Colonic mucosa (tissue), 4 donors: ENCODE measurements around the gene ST3GAL5. TPM values are rescaled to one million over a fixed set of nuclear protein-coding genes. Genes with fewer than 3 reads are reported as not detected.

Experiments
- DNase-seq: peaks from one replicate; pipeline ENCODE4 v3.0.0-alpha.2; 2020
- H3K27ac ChIP-seq: fragments of 200-600 bp; one replicate; pipeline ENCODE4 v1.8.0; 2021
- H3K27me3 ChIP-seq: fragments of 200-600 bp; one replicate; pipeline ENCODE4 v1.8.0; 2021
- H3K36me3 ChIP-seq: fragments of 200-600 bp; one replicate; pipeline ENCODE4 v1.8.0; 2021
- H3K4me1 ChIP-seq: fragments of 200-600 bp; one replicate; pipeline ENCODE4 v1.8.0; 2021; ENCODE audit warnings: mild to moderate bottlenecking
- H3K4me3 ChIP-seq: fragments of 200-600 bp; one replicate; pipeline ENCODE4 v1.8.0; 2021
- H3K9ac ChIP-seq, 2 donors: one replicate each; pipeline ENCODE4 v1.7.0; 2013; ENCODE audit warnings: control low read depth in 2 of 2, low read depth in 2 of 2, low read length in 2 of 2
- H3K9me3 ChIP-seq: fragments of 200-600 bp; one replicate; pipeline ENCODE4 v1.8.0; 2021
- CTCF ChIP-seq: fragments of 200-600 bp; IDR thresholded peaks from one replicate; pipeline ENCODE4 v1.8.0; 2022; ENCODE audit warnings: antibody characterized with exemption, mild to moderate bottlenecking
- intact Hi-C: fragments of 100-400 bp; cut with DNase I; formaldehyde crosslinking; loops from one replicate; pipeline ENCODE4 v1.14.1; 2022
- total RNA-seq, 2 donors: library from RNA; stranded (reverse); fragmentation: NEBNext Ultra II Directional in 1 of 2; extraction: Animal tissue kit (Norgen Biotek cat#: 25700) in 1 of 2; gene quantifications; one replicate each; pipeline ENCODE4 v1.2.1, GENCODE V29; 2021
- donor health status: healthy.
- donor health status: DM: no; HTN: no; CAD: no.
- donor health status: DM: no; HTN: no; CAD: no.

ST3GAL5 gene
- total RNA-seq, 2 donors from 2014 or later: 2.6 to 3.5 TPM

- Histone ChIP-seq H3K4me3 (no peak overlapping the region), H3K36me3 (no peaks in the 10 kb centered on the region), H3K27me3 (no peaks in the 10 kb centered on the region), H3K9ac (no peak overlapping the region), H3K4me1 (no peaks in the 10 kb centered on the region), H3K27ac (no peak overlapping the region), H3K9me3 (no peaks in the 10 kb centered on the region)
- intact Hi-C loops: no loop called here
- no peak for DNase-seq
- no peak for TF ChIP-seq CTCF
These were observed 25.4 kb upstream of the ST3GAL5 start for GRCh38 chr2:85913884-85914881.

GRCh38 chr2:85911814-85912692, 23.3 kb upstream of the ST3GAL5 start:
- Histone ChIP-seq H3K36me3 (no peaks in the 10 kb centered on the region), H3K4me1 (no peaks in the 10 kb centered on the region), H3K27ac (peak overlapping the region; percentile 15), H3K27me3 (no peaks in the 10 kb centered on the region), H3K9me3 (no peaks in the 10 kb centered on the region), H3K4me3 (no peak overlapping the region), H3K9ac (no peak overlapping the region)
- intact Hi-C loops: no loop called here
- TF ChIP-seq CTCF: no peak
- no peak for DNase-seq

- no peak for DNase-seq
- no peaks in the 10 kb centered on the region for H3K4me1 ChIP-seq
- H3K36me3 ChIP-seq: no peaks in the 10 kb centered on the region
- H3K9ac ChIP-seq: no peak overlapping the region
- no peaks in the 10 kb centered on the region for H3K27me3 ChIP-seq
- TF ChIP-seq CTCF: no peak
- H3K4me3 ChIP-seq: no peak overlapping the region
- intact Hi-C loops: no loop called here
- H3K27ac ChIP-seq: no peak overlapping the region
- no peaks in the 10 kb centered on the region for H3K9me3 ChIP-seq
These were observed 22.3 kb upstream of the ST3GAL5 start for GRCh38 chr2:85911097-85911496.

- no peak overlapping the region for H3K9ac ChIP-seq
- no peaks in the 10 kb centered on the region for H3K4me1 ChIP-seq
- H3K27me3 ChIP-seq: no peaks in the 10 kb centered on the region
- no peak for TF ChIP-seq CTCF
- no peak overlapping the region for H3K4me3 ChIP-seq
- H3K9me3 ChIP-seq: no peaks in the 10 kb centered on the region
- intact Hi-C loops: no loop called here
- DNase-seq: no peak
- H3K36me3 ChIP-seq: no peaks in the 10 kb centered on the region
- H3K27ac ChIP-seq: no peak overlapping the region
These were observed 20.2 kb upstream of the ST3GAL5 start for GRCh38 chr2:85909005-85909404.

GRCh38 chr2:85908506-85908905, 19.7 kb upstream of the ST3GAL5 start:
- Histone ChIP-seq H3K4me1 (no peaks in the 10 kb centered on the region), H3K27ac (no peak overlapping the region), H3K4me3 (no peak overlapping the region), H3K27me3 (no peaks in the 10 kb centered on the region), H3K36me3 (no peaks in the 10 kb centered on the region), H3K9ac (no peak overlapping the region), H3K9me3 (no peaks in the 10 kb centered on the region)
- DNase-seq: no peak
- intact Hi-C loops: no loop called here
- TF ChIP-seq CTCF: no peak
